Astrocyte (in vitro differentiated cells and primary cell): ENCODE measurements around the gene VRK2. TPM values are rescaled to one million over a fixed set of nuclear protein-coding genes. Genes with fewer than 3 reads are reported as not detected.
"Not testable (repeated sequence)": the region's sequence is repeated elsewhere in the genome, so short reads cannot be mapped to it uniquely, and the experiment has no call there.

ENCODE experiments used
- DNase-seq: peaks from one replicate; pipeline ENCODE4 v3.0.0-alpha.2; 2010; ENCODE audit warnings: low read depth
- FAIRE-seq: peaks from 2 replicates; lab custom pipeline; 2011; peaks lifted over from hg19 to GRCh38; lab: Jason Lieb, UNC
- H2AFZ ChIP-seq: 2 replicates; pipeline ENCODE4 v1.6.0; 2012; ENCODE audit warnings: low read depth, low read length, inconsistent platforms
- H3K27ac ChIP-seq: 2 replicates; pipeline ENCODE4 v1.5.1; 2011; ENCODE audit warnings: low read depth, low read length, inconsistent platforms
- H3K27me3 ChIP-seq: 2 replicates; pipeline ENCODE4 v1.6.0; 2011; ENCODE audit warnings: low read length, inconsistent platforms; ENCODE audit not compliant: insufficient read depth
- H3K36me3 ChIP-seq: 2 replicates; pipeline ENCODE4 v1.5.1; 2011; ENCODE audit warnings: low read length, inconsistent platforms; ENCODE audit not compliant: insufficient read depth
- H3K4me1 ChIP-seq: 2 replicates; pipeline ENCODE4 v1.5.1; 2011; ENCODE audit warnings: low read length, inconsistent platforms; ENCODE audit not compliant: insufficient read depth
- H3K4me2 ChIP-seq: 2 replicates; pipeline ENCODE4 v1.6.0; 2012; ENCODE audit warnings: low read length, inconsistent platforms
- H3K4me3 ChIP-seq: 2 replicates; pipeline ENCODE4 v1.5.1; 2011; ENCODE audit warnings: low read depth, mild to moderate bottlenecking, low read length, inconsistent platforms; ENCODE audit not compliant: insufficient read depth
- H3K79me2 ChIP-seq: 2 replicates; pipeline ENCODE4 v1.6.0; 2012; ENCODE audit warnings: mild to moderate bottlenecking, low read length, inconsistent platforms; ENCODE audit not compliant: insufficient read depth
- H3K9ac ChIP-seq: 2 replicates; pipeline ENCODE4 v1.6.0; 2012; ENCODE audit warnings: mild to moderate bottlenecking, low read length, inconsistent platforms
- H3K9me3 ChIP-seq: 2 replicates; pipeline ENCODE4 v1.5.1; 2012; ENCODE audit warnings: low read depth, mild to moderate bottlenecking, low read length, inconsistent platforms; ENCODE audit not compliant: insufficient read depth
- H4K20me1 ChIP-seq: 2 replicates; pipeline ENCODE4 v1.6.0; 2012; ENCODE audit warnings: low read length, inconsistent platforms; ENCODE audit not compliant: insufficient read depth
- H3K27ac Mint-ChIP-seq: one replicate; pipeline ENCODE4 v1.8.0; 2021; ENCODE audit warnings: mild to moderate bottlenecking, mixed read lengths; ENCODE audit not compliant: unreplicated experiment
- H3K27me3 Mint-ChIP-seq: one replicate; pipeline ENCODE4 v1.8.0; 2021; ENCODE audit warnings: low read depth, mixed read lengths; ENCODE audit not compliant: unreplicated experiment
- H3K36me3 Mint-ChIP-seq: one replicate; pipeline ENCODE4 v1.8.0; 2021; ENCODE audit warnings: low read depth, mixed read lengths; ENCODE audit not compliant: unreplicated experiment
- H3K4me1 Mint-ChIP-seq: one replicate; pipeline ENCODE4 v1.8.0; 2021; ENCODE audit warnings: low read depth, mixed read lengths; ENCODE audit not compliant: unreplicated experiment
- H3K4me3 Mint-ChIP-seq: one replicate; pipeline ENCODE4 v1.8.0; 2021; ENCODE audit warnings: mild to moderate bottlenecking, moderate library complexity, mixed read lengths; ENCODE audit not compliant: unreplicated experiment
- H3K9me3 Mint-ChIP-seq: one replicate; pipeline ENCODE4 v1.8.0; 2021; ENCODE audit warnings: mild to moderate bottlenecking, mixed read lengths; ENCODE audit not compliant: unreplicated experiment
- CTCF ChIP-seq: IDR thresholded peaks from 2 replicates; pipeline ENCODE4 v1.5.1; 2011; ENCODE audit warnings: low read depth, mild to moderate bottlenecking, inconsistent platforms, low read length, moderate library complexity; ENCODE audit not compliant: insufficient read depth
- EZH2 ChIP-seq: IDR thresholded peaks from 2 replicates; pipeline ENCODE4 v1.6.1; 2012; ENCODE audit warnings: mild to moderate bottlenecking, low read length, inconsistent platforms; ENCODE audit not compliant: insufficient read depth
- total RNA-seq: library from RNA; stranded (reverse); gene quantifications from 2 replicates; pipeline ENCODE4 v1.2.1, GENCODE V29; 2021

VRK2 gene
- total RNA-seq, 1 donor from 2014 or later: 28.6 TPM

GRCh38 chr2:58157754-58158153 lies 111.1 kb downstream of the VRK2 start:
- DNase-seq (no peak), FAIRE-seq (peak; percentile 23)
- Mint-ChIP-seq H3K27me3 (no peaks in the 10 kb centered on the region), H3K36me3 (peaks cover 2% of the 10 kb centered on the region), H3K9me3 (no peaks in the 10 kb centered on the region), H3K27ac (no peak overlapping the region), H3K4me1 (peaks cover 14% of the 10 kb centered on the region), H3K4me3 (no peak overlapping the region)
- Histone ChIP-seq H3K9ac (no peak overlapping the region), H3K4me2 (no peak overlapping the region), H3K9me3 (no peaks in the 10 kb centered on the region), H3K4me3 (no peak overlapping the region), H3K79me2 (no peaks in the 10 kb centered on the region), H3K27me3 (no peaks in the 10 kb centered on the region), H3K36me3 (peaks cover 14% of the 10 kb centered on the region), H4K20me1 (no peaks in the 10 kb centered on the region), H3K27ac (no peak overlapping the region), H3K4me1 (peaks cover 5% of the 10 kb centered on the region), H2AFZ (no peak overlapping the region)
- TF ChIP-seq CTCF: no peak
- TF ChIP-seq EZH2: no peak

GRCh38 chr2:58158481-58158880 lies 111.9 kb downstream of the VRK2 start:
- Mint-ChIP-seq H3K27ac (no peak overlapping the region), H3K36me3 (peaks cover 2% of the 10 kb centered on the region), H3K27me3 (no peaks in the 10 kb centered on the region), H3K4me1 (peaks cover 14% of the 10 kb centered on the region), H3K4me3 (no peak overlapping the region), H3K9me3 (no peaks in the 10 kb centered on the region)
- H2AFZ ChIP-seq: no peak overlapping the region
- H3K27ac ChIP-seq: no peak overlapping the region
- H3K9me3 ChIP-seq: no peaks in the 10 kb centered on the region
- no peaks in the 10 kb centered on the region for H3K79me2 ChIP-seq
- H3K4me3 ChIP-seq: no peak overlapping the region
- H3K36me3 ChIP-seq: peaks cover 14% of the 10 kb centered on the region
- H3K27me3 ChIP-seq: no peaks in the 10 kb centered on the region
- no peak overlapping the region for H3K9ac ChIP-seq
- H3K4me1 ChIP-seq: peaks cover 5% of the 10 kb centered on the region
- TF ChIP-seq CTCF: no peak
- no peak for TF ChIP-seq EZH2
- no peak for FAIRE-seq
- no peaks in the 10 kb centered on the region for H4K20me1 ChIP-seq
- DNase-seq: peak; percentile 29
- H3K4me2 ChIP-seq: no peak overlapping the region

- H3K9ac ChIP-seq: no peak overlapping the region
- Mint-ChIP-seq H3K4me3 (no peak overlapping the region), H3K4me1 (no peaks in the 10 kb centered on the region)
These were observed 117.3 kb downstream of the VRK2 start for GRCh38 chr2:58163913-58164312.

GRCh38 chr2:58168130-58168529 lies 121.5 kb downstream of the VRK2 start:
- not testable (repeated sequence) for DNase-seq, H3K36me3 ChIP-seq, H3K9ac ChIP-seq, H2AFZ ChIP-seq, H4K20me1 ChIP-seq, H3K4me2 ChIP-seq, H3K4me3 ChIP-seq, H3K4me1 ChIP-seq, H3K79me2 ChIP-seq, H3K27me3 Mint-ChIP-seq, H3K27ac Mint-ChIP-seq, H3K27me3 ChIP-seq, FAIRE-seq, H3K4me3 Mint-ChIP-seq, H3K27ac ChIP-seq, H3K9me3 ChIP-seq, H3K4me1 Mint-ChIP-seq
- Mint-ChIP-seq H3K9me3 (peaks cover 10% of the 10 kb centered on the region), H3K36me3 (peaks cover 19% of the 10 kb centered on the region)

More at GRCh38 chr2:58163913-58164312, 117.3 kb downstream of the VRK2 start:
- no peak overlapping the region for H3K4me2 ChIP-seq
- no peak overlapping the region for H3K4me3 ChIP-seq
- H3K27ac ChIP-seq: no peak overlapping the region
- Mint-ChIP-seq H3K27ac (no peak overlapping the region), H3K9me3 (no peaks in the 10 kb centered on the region), H3K36me3 (no peaks in the 10 kb centered on the region), H3K27me3 (no peaks in the 10 kb centered on the region)
- H4K20me1 ChIP-seq: no peaks in the 10 kb centered on the region
- TF ChIP-seq EZH2 (no peak), CTCF (no peak)
- H2AFZ ChIP-seq: no peak overlapping the region
- H3K27me3 ChIP-seq: no peaks in the 10 kb centered on the region
- no peaks in the 10 kb centered on the region for H3K4me1 ChIP-seq
- no peaks in the 10 kb centered on the region for H3K9me3 ChIP-seq
- H3K79me2 ChIP-seq: no peaks in the 10 kb centered on the region
- FAIRE-seq (no peak), DNase-seq (no peak)
- H3K36me3 ChIP-seq: peaks cover 14% of the 10 kb centered on the region
